Gastroesophageal sphincter (tissue), 3 donors: ENCODE measurements around the gene IKZF5.

ENCODE experiments used
- CTCF ChIP-seq, 4 experiments: fragments of 200-600 bp in 2 of 4; fragments of 450-650 bp in 2 of 4; sonication (generic) in 1 of 4; IDR thresholded peaks; one replicate each; pipeline ENCODE4 v1.5.1; 2017 to 2019; ENCODE audit warnings: antibody characterized with exemption in 4 of 4, mild to moderate bottlenecking in 2 of 4, moderate library complexity in 2 of 4
- EP300 ChIP-seq: sonication (generic); formaldehyde crosslinking; IDR thresholded peaks from one replicate; pipeline ENCODE4 v1.6.1; 2017; ENCODE audit warnings: antibody characterized with exemption, mild to moderate bottlenecking
- POLR2A ChIP-seq, 2 donors: fragments of 450-650 bp; IDR thresholded peaks; one replicate each; pipeline ENCODE4 v1.6.1; 2017; ENCODE audit warnings: antibody characterized with exemption in 2 of 2, mild to moderate bottlenecking in 2 of 2, moderate library complexity in 1 of 2
- POLR2AphosphoS5 ChIP-seq: sonication (generic); formaldehyde crosslinking; IDR thresholded peaks from one replicate; pipeline ENCODE4 v1.6.1; 2017; ENCODE audit warnings: antibody characterized with exemption

DNA sequence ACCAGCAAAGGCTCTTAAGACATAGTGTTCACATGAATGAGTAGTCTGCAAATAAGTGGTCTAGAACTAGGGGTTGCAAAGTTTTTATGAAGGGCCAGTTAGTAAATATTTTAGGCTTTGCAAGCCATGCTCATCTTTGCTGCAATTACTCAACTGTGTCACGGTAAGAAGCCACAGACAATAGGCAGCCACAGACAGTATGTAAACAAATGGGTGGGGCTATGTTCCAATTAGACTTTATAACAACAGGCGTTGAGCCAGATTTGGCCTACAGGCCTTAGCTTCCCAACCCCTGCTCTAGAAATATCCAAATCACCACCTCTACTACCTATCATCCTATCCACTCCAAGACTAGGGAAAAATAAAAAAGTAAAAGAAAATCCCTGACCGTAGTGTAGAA lies 9.2 kb downstream of the IKZF5 start:
- TF ChIP-seq POLR2AphosphoS5 (no peak), POLR2A (IDR thresholded peaks at IDR 0.05) (no peak), CTCF (IDR thresholded peaks at IDR 0.05) (no peak), EP300 (no peak)
